Stimulated activated CD4-positive, alpha-beta T cell treated with anti-CD3 and anti-CD28 coated beads, TNF-alpha, amount 100 ng/mL, for 4 hours (primary cell): ENCODE measurements around the gene INHA.
A peak's percentile ranks its signal among the peaks of the same experiment; 100 is the strongest.

Experiments
- DNase-seq, 3 experiments: peaks; one replicate each; pipeline ENCODE4 v3.0.0-alpha.2; 2020; ENCODE audit warnings: low read depth in 3 of 3

INHA gene

DNA sequence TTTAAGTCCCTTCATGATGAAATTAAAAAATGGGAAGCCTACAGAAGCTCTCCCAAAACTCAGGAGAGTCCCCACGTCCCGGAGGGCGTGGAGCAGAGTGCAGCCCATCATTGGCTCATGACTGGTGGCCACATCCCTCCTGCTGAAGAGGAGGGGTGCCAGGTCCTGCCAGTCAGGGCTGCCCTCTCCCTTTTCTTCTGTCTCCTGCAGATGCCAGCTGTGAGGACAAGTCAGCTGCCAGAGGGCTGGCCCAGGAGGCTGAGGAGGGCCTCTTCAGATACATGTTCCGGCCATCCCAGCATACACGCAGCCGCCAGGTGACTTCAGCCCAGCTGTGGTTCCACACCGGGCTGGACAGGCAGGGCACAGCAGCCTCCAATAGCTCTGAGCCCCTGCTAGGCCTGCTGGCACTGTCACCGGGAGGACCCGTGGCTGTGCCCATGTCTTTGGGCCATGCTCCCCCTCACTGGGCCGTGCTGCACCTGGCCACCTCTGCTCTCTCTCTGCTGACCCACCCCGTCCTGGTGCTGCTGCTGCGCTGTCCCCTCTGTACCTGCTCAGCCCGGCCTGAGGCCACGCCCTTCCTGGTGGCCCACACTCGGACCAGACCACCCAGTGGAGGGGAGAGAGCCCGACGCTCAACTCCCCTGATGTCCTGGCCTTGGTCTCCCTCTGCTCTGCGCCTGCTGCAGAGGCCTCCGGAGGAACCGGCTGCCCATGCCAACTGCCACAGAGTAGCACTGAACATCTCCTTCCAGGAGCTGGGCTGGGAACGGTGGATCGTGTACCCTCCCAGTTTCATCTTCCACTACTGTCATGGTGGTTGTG lies 2.6 kb downstream of the INHA start:
- DNase-seq: no peak

DNA sequence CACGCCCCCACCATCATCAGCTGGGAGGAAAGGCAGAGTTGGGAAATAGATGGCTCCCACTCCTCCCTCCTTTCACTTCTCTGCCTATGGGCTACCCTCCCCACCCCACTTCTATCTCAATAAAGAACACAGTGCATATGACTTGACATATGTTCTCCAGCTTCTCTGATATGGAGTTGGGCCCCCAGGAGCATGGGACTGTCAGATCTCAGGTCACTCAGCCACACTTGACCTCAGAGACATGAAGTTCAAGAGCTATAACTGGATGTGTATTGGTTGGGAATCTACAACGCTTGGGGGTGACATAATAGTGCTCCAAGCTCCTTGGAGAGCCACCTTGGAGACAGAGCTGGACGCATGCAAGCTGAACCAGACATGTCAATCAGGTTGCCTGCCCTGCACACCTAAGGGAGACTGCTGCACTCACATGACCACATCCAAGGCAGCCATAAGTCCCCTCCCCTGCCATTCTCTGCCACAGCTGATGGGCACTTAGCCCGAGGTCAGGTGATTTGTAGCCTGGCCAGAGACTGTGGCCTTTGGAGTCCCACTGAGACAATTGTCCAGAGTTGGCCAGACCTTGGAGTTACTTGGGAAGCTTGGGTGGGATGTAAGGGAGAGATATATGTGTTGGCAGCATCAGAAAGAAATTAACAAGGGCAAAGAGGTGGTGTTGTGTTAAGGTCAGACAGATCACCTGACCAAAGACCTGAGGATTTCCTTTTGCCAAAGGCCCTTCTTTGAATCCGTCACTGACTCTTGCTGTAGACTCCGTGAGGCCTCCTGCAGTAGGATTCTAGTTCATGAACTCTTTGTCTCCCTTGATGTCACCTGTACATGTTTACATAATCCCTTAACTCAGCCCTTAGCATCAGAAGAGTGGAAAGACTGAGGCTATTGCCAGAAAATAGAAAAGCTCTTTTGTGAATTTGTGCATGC lies 3.7 kb downstream of the INHA start:
- no peak for DNase-seq

DNA sequence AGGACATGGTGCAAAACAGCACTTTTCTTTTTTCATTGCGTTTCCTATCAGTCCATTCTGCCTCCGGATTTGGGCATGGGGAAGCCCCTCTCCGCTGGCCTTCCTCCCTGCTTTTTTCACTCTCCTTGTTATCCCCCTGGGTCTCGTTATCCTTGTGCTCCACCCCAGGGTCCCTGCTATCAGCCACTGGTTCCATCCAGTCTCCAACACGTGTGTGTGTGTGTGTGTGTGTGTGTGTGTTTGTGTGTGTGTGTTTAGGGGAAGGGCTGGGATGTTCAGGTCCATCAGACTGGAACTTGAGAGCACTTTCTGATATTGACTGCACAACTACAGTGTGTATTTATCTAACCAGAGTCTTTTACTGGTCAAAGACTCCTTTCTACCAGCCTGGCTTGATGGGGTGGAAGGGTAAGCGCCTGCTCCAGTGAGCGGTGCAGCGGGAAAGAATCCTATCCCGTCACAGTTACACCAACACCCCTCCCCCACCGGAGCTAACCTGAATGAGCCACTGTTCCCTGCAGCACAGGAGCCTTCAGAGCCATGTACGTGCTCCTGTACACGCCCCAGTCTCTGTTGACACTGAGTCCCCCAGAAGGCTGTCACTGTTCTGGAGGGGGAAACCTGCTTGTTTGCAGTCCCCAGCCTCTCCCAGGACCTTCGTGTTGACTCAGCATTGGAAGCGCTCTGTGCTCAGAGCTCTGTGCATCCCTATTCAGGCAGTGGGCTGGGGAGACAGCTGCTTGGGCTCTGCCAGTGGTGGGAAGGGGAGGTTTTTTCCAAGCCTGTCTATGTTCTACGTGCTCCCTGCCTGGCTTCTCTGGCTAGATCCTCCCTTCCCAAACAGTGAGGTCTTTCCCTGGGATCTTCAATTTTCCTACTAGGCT lies 4.6 kb downstream of the INHA start:
- DNase-seq: no peak

DNA sequence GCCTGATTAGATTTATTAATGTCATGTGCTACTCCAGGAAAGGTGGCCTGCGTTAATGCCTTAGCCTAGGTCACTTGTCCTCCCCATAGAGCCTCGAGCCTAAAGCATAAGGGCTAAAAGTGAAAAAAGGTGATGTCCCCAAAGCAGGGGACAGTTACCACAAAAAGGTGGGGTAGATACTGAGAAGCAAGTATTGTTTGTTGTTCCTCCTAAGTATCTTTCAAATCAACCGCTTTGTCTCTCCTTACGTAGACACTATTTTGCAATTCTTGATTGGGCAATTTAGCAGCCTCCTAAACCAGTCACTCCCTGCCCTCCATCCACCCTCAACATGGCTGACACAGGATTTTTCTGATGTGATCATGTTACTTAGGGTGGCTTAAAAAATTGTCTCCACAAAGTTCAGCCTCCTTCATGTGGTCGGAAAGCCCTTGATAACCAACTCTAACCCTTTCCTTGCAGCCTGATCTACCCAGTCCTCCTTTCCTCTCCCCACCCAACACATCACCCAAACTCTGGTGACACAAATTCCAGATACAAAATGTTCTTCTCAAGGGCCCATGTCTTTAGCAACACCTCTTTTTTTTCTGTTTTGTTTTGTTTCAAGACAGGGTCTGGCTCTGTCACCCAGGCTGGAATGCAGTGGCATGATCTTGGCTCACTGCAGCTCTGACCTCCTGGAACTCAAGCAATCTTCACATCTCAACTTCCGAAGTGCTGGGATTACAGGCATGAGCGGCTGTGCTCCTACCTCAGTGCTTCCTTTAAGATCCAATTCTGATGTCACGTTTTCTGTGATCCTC lies 6.9 kb downstream of the INHA start:
- DNase-seq: no peak

DNA sequence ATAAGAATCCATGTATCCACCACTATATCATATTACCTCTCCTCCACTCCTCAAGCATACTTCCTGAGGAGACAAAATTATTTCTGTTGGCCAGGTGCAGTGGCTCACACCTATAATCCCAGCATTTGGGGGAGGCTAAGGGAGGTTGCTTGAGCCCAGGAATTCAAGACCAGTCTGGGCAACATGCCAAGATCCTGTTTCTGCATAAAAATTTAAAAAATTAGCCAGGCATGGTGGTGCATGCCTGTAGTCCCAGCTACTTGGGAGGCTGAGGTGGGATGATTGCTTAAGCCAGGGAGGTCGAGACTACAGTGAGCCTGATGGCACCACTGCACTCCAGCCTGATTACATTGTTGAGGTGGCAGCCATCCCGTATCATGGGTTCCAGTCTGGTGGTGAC lies 9.2 kb downstream of the INHA start:
- no peak for DNase-seq

DNA sequence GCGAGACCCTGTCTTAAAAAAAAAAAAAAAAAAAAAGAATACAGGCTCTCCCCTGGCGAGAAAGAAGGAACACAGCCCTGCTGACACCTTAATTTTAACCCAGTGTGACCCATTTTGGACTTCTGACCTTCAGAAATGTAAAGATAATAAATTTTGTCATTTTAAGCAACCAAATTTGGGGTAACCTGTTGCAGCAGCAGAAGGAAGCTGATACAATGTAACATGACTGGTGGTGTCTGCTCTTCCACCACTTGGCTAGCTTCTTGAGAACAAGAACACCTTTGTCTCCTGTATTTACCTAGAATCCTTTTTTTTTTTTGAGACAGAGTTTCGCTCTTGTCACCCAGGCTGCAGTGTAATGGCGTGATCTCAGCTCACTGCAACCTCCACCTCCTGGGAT lies 19.0 kb downstream of the INHA start:
- no peak for DNase-seq

DNA sequence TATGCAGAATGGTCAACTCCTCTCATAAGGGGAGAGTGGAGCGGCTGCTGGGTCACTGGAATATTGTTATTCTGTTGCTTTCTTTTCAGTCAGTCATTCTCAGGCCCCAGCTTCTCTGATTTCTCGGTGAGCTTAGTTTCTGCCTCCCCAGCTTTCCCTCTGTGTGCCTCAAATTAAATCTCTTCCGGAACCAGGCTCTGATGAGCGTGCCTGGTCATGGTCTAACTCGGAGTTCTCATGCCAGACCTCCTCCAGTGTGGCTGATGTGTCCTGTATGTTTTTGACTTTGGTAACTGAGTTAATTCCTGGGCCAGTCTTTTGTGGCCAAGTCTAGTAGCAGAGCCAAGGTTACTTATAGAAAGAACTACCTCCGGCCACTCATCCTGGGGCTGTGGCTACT lies 20.6 kb downstream of the INHA start:
- DNase-seq: no peak

DNA sequence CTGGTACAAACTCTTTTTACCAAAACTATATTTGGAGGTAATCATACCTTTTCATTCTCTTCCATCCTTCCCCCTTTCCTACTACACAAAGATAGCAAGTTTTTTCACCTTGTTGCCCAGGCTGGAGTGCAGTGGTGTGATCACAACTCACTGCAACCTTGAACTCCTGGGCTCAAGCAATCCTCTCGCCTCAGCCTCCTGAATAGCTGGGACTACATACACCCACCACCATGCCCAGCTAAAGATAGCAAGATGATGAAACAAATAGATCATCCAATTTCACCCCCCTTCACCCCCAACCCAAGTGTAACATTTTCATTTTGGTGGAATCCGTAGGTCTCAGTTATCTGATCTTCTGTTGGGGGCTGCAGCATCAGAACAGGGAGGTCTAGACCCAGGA lies 21.0 kb downstream of the INHA start:
- no peak for DNase-seq

DNA sequence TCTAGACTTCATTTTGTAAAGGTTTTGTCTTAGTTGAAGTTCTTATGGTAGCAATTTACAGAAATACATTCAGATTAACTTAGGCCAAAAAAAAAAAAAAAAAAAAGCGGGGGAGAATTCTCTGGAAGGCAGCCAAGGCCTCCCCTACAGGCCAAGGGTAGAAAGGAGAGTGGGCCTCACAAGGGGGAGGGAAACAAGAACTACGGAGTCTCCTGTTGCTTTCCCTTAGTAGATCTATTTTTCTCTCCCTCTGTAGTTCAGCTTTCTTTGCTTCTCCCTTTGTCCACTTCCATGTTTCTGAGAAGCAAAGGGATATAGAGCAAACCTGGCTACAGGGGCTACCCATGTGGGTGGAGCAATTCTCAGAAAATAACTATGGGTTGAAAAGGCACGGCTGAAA lies 23.1 kb downstream of the INHA start:
- DNase-seq: no peak

DNA sequence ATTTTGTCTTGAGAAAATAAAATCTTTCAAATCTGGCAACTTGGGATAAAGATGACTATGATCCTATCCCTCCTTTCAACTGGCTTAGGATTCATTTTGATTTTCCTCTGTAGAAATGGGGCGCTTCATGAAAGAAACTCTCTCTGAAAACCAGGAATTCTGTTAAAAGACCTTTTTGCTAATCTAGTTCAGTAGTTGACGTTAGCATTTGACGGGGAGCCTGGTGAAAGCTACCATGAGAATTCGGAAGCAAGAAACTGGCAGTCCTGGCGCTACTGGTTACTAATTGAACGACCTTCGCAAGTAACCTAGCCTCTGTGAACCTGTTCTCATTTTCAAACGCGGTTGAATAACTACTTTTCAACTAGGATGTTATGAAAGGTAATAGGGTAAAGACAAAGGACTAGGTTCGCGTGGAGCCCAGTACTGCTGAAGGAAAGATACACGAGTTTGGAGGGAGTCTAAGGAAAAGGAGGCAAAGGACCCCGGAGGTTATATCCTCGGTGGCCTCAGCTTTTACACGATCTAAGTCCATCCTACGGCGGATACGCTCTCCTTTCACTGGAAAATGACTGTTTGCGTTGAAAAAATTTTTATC lies 24.9 kb downstream of the INHA start:
- no peak for DNase-seq

DNA sequence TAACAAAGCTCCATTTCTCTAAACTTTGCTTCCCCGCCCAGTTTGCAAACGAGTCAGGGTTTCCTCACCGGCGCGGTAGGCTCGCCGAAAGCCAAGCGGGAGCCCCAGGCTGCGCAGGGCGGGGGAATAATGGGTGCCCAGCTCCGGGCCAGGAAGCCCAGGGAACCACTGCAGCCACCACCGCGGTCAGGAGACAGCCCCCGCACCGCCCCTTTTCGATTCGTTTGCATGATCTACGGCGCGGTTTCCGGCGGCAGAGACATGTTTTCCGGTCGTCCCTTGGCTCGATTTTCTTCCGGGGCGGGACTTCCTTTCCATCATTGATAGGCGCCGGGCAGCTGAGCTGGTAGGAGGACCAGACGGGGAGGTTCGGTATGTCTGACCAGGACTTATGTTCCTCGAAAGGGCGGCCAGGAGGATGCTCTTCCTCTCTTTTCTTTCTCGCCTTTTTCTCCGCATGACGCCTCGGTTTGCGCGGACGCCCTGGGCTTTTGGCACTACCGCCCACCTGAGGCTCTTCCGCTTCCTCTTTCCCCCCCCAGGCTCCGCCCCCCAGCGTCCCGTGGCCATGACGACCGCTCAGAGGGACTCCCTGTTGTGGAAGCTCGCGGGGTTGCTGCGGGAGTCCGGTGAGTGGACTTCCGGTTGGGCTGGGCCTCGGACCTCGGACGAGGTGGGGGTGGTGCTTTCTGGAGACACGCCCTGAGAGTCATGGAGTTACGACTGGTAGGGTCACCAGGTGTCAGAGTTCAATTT lies 25.6 kb downstream of the INHA start, which contains the start of gene STK11IP:
Gene STK11IP (plus strand): TSS at position 306 of the 756 bp plus-strand sequence. CDS start 263 bp downstream, at position 569.
- DNase-seq: peak; percentile 75 to 81 (median 80)

DNA sequence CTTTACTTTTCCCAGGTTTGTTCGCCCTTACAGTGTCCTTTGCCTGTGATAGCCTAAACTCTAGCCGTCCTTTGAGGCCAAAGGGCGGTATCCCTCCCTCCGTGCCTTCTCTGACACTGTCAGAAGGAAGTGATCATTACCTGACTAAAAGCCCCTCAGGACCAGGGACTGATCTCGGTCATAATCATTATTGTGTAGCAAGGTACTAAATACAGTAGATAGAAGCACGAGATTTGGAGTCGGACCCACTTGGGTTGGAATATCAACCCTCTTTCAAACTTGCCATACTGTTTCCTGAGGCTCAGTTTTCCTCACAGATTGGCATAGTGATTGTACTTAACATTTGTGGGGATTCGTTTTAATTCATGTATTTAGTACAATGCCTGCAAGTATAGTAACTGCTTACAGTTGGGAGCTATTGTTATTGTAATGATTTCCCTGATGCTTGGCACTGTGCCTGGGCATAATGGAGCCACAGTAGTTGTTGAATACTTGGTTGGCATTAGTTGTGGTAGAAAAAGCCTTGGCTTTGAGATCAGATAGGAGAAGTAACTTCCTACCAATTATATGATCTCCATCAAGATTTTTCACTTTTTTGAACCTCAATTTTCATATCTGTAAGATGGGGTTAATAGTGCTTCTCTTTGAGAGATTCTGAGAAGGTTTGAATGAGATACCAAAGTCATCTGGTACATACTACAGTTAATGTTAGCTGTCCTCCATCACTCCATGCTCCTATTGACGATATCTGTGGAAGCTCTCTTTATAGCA lies 26.4 kb downstream of the INHA start:
- no peak for DNase-seq

DNA sequence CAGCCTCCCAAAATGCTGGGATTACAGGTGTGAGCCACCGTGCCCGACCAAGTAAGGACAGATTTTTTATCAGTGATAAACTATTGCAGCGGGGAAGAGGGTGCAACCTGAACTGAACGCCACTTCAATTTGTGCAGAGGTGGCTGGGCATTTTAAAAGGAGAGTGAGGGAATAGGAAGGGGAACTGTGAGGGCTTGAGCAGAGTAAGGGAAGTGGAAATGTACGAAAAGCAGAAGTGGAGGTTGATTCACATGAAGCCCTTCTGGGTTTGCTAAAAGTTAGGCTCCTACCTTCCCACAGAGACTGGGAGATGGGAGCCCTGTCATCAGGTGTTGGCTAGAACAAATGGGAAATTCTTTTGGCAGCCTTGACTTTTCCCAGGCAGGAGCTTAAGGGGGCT lies 31.7 kb downstream of the INHA start:
- no peak for DNase-seq

DNA sequence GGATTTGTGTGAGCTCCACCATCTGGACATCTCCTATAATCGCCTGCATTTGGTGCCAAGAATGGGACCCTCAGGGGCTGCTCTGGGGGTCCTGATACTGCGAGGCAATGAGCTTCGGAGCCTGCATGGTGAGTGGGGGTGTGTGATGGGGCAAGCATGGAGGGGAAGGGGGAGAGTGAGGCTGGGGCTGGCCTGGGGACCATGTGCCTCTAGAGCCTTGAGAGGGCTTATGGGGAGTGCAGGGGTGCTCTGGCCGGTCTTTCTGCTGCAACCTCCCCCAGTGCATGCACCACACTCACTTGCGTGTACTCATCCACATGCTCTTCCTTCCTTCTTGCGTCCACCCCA lies 33.5 kb downstream of the INHA start:
- no peak for DNase-seq

DNA sequence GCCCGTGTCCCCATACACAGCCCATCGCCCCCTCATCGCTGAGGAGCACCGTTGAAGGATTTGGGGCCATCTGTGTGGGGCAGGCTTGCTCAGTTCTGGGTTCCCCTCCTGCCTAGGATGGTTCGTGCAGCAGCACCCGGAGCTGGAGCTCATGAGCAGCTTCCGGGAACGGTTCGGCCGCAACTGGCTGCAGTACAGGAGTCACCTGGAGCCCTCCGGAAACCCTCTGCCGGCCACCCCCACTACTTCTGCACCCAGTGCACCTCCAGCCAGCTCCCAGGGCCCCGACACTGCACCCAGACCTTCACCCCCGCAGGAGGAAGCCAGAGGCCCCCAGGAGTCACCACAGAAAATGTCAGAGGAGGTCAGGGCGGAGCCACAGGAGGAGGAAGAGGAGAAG lies 35.8 kb downstream of the INHA start:
- DNase-seq: no peak

DNA sequence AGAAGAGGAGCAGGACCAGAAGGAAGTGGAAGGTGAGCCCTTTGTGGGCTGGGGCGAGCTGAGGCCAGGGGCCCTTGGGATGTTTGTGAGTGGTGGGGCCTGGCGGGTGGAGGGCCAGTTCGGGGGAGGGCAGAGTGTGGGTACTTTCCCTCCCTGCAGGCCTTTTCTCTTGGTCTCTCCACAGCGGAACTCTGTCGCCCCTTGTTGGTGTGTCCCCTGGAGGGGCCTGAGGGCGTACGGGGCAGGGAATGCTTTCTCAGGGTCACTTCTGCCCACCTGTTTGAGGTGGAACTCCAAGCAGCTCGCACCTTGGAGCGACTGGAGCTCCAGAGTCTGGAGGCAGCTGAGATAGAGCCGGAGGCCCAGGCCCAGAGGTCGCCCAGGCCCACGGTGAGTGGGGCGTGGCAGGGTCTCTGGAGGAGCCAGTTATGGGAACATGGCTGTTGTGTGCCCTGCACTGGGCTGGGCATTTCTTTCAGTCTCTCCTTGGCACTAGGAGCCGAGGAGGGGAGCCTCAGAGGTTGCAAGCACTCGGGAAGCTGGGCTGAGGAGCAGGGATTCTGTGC lies 36.4 kb downstream of the INHA start:
- no peak for DNase-seq

DNA sequence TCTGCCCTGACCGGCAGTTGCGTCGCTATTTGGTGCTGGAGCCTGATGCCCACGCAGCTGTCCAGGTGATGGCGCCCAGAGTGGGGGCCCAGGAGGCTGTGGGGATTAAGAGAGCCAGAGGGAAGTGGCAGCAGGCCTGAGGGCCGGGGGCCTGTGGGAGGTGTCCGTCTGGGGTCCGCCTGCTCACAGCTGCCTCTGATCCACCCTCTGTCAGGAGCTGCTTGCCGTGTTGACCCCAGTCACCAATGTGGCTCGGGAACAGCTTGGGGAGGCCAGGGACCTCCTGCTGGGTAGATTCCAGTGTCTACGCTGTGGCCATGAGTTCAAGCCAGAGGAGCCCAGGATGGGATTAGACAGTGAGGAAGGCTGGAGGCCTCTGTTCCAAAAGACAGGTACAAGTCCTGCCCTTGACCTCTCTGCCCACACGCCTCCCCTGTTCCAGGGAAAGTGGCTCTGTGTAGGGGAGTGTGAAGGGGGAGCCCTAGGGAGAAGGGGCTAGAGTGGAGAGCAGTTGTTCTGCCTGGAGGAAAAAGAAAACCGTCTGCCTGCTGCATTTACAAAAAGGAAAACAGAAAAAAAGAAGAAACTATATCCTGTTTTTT lies 37.1 kb downstream of the INHA start:
- DNase-seq: no peak

DNA sequence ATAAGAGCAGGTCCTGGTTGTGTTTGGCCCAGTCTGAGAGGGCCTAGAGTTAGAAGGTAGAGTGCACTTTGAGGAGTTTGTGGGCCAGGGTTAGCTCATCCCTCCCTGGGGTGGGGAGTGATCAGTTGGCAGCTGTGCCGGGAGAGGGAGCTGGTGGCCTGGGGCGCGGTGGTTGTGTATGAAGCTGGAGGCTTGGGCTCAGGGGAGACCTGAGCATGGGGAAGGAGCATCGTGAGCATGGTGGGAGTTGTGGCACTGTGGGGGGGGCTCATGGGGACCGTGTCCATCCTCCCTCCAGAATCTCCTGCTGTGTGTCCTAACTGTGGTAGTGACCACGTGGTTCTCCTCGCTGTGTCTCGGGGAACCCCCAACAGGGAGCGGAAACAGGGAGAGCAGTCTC lies 39.2 kb downstream of the INHA start:
- DNase-seq: no peak
